ENCODE data around the gene ZNF619. TPM values are rescaled to one million over a fixed set of nuclear protein-coding genes. Genes with fewer than 3 reads are reported as not detected.

ZNF619 gene
- total RNA-seq = 2.9 and 4.0 TPM in 2 replicates

DNA sequence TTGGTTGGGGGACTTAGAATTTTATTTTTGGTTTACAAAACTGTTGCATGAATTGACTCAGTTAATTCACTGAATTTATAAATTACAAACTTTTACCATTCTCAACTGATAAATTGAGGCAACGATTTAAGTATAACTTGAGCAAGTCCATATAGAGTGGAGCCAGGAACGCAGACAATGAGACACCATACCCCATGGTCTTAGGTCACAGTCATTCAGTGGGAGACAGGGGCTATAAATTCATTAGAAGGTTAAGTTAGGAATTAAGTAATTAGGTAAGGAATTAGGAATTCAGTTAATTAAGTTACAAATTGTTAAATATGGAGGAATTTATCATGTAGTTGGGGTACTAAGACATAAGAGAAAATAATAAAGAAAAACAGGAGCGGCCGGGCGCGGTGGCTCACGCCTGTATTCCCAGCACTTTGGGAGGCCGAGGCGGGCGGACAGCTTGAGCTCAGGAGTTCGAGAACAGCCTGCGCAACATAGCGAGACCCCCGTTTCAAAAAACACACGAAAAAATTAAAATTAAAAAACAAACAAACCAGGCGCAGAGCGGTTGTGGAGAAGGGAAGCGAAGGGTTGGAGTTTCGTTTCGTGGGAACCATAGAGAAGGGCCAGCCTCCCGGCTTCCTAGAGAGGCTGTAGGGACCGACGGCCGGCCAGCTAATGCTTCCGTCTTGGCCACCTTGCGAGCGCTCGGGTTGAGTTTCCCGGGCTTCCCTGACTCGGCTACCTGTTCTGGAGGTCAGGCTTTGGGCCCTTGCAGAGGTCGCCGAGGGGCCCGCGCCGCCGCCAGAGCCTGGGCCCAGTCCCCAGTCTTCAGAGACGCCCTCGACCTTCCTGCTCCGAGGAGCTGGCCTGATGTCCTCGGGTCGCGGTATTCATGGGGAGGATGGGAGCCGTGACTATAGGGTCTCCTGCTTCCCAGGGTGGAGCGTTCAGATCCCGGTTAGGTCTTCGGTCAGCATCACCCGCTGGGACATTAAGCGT is at the start of gene ZNF619:
ZNF619 (plus strand) TSS at position 645 of the 993 bp plus-strand sequence. CDS start 858 bp downstream, outside the sequence.

DNA sequence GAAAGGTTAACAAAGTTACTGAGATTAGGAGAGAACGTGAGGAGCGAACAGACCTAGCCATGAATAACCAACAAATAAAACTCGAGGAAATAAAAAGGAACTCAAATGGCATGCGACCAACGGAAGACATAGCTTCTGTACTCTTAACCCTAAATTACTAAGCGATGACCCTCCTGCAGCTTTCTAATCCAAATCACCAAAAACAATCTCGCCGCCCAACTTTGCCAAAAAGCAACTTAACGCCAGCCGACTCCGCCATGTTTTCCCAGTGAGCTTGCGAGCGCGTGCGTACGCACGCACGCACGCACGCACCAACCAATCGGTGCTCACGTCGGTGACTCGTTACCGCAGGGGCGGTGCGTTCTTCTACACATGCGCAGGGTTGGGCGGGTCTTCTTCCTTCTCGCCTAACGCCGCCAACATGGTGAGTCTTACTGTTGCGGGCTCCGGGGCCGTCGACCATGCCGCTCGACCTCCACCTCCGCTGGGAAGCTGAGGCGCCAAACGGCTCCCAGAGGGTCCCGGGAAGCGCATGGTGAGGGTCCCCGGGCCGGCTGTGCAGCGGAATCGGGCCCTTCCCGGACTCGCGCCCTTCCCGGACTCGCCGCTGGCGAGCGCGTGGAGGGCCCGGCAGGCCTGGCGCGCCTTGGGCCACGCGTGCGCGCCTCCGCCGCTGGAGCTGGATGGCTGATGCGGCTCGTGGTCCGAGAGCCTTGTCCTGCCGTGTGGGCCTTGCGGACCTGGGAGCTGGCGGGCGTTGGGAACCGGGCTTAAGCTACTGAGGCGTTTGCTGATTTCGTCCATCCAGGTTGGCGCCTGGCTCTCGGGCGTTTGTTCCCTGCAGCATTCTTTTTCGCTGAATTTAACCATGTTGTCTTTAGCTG is 19.7 kb upstream of the ZNF619 start, which contains the start of gene RPL14:
RPL14 (plus strand) TSS at position 400 of the 884 bp plus-strand sequence; CDS start at position 533, 133 bp downstream.

DNA sequence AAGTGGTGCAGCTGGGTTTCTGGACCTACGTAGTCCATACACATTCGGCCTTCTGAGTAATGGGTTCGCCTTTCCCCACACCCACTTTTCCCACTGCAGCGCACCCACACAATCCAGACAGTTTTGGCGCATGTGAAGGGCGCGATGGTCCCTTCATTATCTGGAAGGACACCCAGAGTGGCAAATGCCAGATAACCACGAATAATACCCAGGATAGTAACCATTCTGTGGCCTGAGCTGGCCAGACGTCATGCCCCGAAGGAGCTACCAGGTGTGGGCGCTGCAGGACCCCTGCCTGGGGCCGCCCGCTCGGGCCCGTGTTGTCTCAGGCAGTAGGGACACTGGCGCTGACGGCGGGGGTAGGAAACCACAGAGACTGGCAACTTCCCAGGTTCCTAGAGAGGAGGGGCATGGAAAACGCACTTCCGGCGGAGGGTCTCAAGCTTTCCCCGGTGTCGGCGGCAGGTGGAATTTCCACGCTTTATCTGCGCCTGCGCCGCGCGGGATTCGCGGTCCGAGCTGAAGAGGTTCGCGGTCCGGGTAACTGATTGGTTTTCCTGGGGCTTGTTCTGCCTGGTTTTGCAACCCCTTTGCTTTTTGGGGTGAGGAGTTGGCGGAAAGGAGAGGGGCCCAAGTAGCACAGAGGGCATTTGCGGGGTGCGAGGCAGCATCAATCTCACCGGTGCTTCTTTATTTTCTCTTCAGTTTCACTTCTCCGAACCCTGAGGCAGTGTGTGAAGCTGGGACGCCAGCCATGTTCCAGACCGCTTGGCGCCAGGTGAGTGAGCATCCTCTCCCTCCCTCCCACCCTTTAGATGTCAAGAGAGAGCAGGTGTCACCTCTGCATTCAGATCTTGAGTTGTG is 28.9 kb downstream of the ZNF619 start, which contains the start of gene ZNF620:
ZNF620 (plus strand) TSS at position 441 of the 864 bp plus-strand sequence; CDS start at position 755, 314 bp downstream.

DNA sequence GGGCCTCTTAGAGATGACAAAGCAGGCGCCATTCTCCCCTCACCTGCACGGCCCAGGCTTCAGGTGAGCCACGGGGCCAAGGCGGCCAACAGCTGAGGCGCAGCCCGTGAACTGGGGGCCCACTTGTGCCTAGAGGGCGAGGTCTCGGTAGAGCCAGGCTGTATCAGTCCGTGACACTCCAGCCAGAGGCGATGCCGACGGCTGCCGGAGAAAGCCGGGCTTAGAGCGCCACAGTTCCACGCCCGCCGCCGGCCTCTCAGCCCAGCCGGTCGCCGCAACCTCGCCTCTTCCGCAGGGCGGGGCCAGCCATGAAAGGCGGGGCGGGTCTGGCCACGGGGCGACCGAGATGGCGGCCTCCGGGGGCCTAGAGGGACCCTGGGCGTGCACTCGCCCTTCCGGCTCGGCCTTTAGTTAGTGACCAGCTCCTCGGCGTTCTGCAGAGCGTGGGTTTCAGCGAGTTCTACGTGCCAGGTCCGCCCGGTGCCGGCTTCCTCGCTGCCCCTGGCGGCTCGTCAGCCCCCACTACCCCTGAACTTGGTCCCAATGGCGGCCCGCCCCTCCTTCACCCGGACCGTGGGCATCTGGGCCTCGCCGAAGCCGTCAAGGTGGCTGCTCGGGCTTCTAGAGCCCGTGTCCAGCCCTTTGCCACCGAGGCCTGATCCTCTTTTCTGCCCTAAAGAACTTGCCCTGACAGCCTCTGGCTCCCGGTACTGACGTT is 47.8 kb downstream of the ZNF619 start, which contains the start of gene ZNF621:
ZNF621 (plus strand) TSS at position 393 of the 718 bp plus-strand sequence. CDS start 881 bp downstream, outside the sequence.

Other genes with a start within 250 kb of the ZNF619 start
- gene EIF1B, start 167.4 kb upstream of the ZNF619 start, total RNA-seq = 11.7 and 14.0 TPM in 2 replicates
- gene ENTPD3, start 89.9 kb upstream of the ZNF619 start, total RNA-seq = under 0.01 TPM in 2 replicates
- 421 and 451 TPM in 2 replicates for gene RPL14, start 19.8 kb upstream of the ZNF619 start, total RNA-seq
- 0.67 and 1.0 TPM in 2 replicates for gene ZNF620, start 28.9 kb downstream of the ZNF619 start, total RNA-seq
- 6.8 and 12.8 TPM in 2 replicates for gene ZNF621, start 47.8 kb downstream of the ZNF619 start, total RNA-seq